ENCODE measurements around the gene MOB1A. TPM values are rescaled to one million over a fixed set of nuclear protein-coding genes. Genes with fewer than 3 reads are reported as not detected.
A peak's percentile ranks its signal among the peaks of the same experiment; 100 is the strongest.

The MOB1A gene
- polyA plus RNA-seq, 4 donors, result 41.3 to 75.5 (median 47.0) TPM

DNA sequence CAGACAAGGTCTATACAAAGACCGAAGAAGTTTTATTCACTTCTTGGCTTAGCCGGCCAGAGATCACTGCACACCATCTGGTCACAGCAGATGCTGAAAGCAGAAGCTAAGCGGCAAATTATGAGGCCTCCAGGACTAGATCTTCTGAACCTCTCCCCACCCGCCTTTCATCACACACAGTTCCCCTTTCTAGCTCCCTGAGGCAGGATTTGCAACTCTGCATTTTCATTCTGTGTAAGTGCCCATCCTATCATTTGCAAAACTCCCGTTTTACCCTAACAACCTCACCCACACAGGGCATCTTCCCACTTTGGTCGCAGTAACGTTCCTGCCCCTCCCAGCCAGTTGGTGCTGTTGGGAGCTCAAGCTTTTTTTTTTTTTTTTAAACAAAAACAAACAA is 3.1 kb upstream of the MOB1A start:
- Histone ChIP-seq H3K9me3 (ENCODE audit: control insufficient read depth in 2 of 2, insufficient read depth in 1 of 2, low read depth in 1 of 2, low read length in 1 of 2) (no peaks in the 10 kb centered on the region), H3K4me1 (ENCODE audit: control insufficient read depth in 3 of 3, insufficient read depth in 2 of 3, low read depth in 1 of 3, low read length in 2 of 3) (peaks cover 0 to 7% (median 0%) of the 10 kb centered on the region in 3 donors), H3K27ac (ENCODE audit: low read depth in 1 of 3, low read length in 2 of 3) (peak overlapping the region in 1 of 3 donors; percentile 65), H3K36me3 (ENCODE audit: control insufficient read depth in 3 of 3, insufficient read depth in 2 of 3, low read depth in 1 of 3, low read length in 3 of 3) (no peaks in the 10 kb centered on the region), H3K4me3 (ENCODE audit: low read depth in 1 of 3, low read length in 3 of 3) (no peak overlapping the region), H3K27me3 (ENCODE audit: control insufficient read depth in 3 of 3, insufficient read depth in 3 of 3, low read length in 3 of 3) (no peaks in the 10 kb centered on the region)
- peak in 1 of 2 donors; percentile 12 for DNase-seq
- WGBS, 3 donors, result 42 to 61% (median 42%) methylated on average over 7 of the region's 7 CpGs
- no peak for FAIRE-seq

DNA sequence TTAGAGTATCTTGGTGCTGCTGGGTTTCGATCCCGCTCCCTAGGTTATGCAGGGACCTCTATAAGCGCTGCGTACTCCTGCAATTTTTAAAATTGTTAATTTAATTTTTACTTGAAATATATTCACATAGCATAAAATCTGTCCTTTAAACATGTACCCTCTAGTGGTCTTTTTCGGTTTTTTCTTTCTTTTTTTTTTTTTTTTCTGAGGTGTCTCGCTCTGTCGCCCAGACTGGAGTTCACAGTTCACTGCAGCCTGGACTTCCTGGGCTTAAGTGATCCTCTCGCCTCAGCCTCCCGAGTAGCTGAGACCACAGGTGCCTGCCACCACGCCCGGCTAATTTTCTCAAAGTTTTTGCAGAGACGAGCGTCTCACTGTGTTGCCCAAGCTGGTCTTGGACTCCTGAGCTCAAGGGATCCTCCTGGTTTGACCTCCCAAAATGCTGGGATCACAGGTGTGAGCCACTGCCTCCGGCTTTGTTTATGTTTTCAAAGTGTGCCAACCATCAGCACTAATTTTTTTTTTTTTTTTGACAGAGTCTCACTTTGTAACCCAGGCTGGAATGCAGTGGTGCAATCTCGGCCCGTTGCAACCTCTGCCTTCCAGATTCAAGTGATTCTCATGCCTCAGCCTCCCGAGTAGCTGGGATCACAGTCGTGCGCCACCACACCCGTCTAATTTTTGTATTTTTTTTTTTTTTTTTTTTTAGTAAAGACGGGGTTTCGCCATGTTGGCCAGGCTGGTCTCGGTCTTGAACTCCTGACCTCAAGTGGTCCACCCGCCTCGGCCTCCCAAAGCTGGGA is 585 bp upstream of the MOB1A start:
- H3K27ac ChIP-seq (ENCODE audit: low read depth in 1 of 3, low read length in 2 of 3), result peak overlapping the region in 2 of 3 donors; percentile 92 to 97
- no peak for DNase-seq
- H3K27me3 ChIP-seq (ENCODE audit: control insufficient read depth in 3 of 3, insufficient read depth in 3 of 3, low read length in 3 of 3), result peaks cover 0 to 2% (median 0%) of the 10 kb centered on the region in 3 donors
- peaks cover 0 to 9% (median 0%) of the 10 kb centered on the region in 3 donors for H3K36me3 ChIP-seq (ENCODE audit: control insufficient read depth in 3 of 3, insufficient read depth in 2 of 3, low read depth in 1 of 3, low read length in 3 of 3)
- H3K9me3 ChIP-seq (ENCODE audit: control insufficient read depth in 2 of 2, insufficient read depth in 1 of 2, low read depth in 1 of 2, low read length in 1 of 2), result peaks cover 0 to 3% of the 10 kb centered on the region in 2 donors
- H3K4me1 ChIP-seq (ENCODE audit: control insufficient read depth in 3 of 3, insufficient read depth in 2 of 3, low read depth in 1 of 3, low read length in 2 of 3), result peaks cover 0 to 8% (median 0%) of the 10 kb centered on the region in 3 donors
- FAIRE-seq, result no peak
- 37 to 50% (median 41%) methylated on average over 22 to 25 of the region's 25 CpGs for WGBS, 3 donors
- peak overlapping the region; percentile 6 to 90 (median 55) for H3K4me3 ChIP-seq (ENCODE audit: low read depth in 1 of 3, low read length in 3 of 3)

- Histone ChIP-seq H3K4me3 (ENCODE audit: low read depth in 1 of 3, low read length in 3 of 3) (peak overlapping the region; percentile 55 to 90 (median 85)), H3K4me1 (ENCODE audit: control insufficient read depth in 3 of 3, insufficient read depth in 2 of 3, low read depth in 1 of 3, low read length in 2 of 3) (peaks cover 0 to 8% (median 0%) of the 10 kb centered on the region in 3 donors), H3K27me3 (ENCODE audit: control insufficient read depth in 3 of 3, insufficient read depth in 3 of 3, low read length in 3 of 3) (peaks cover 0 to 2% (median 0%) of the 10 kb centered on the region in 3 donors), H3K9me3 (ENCODE audit: control insufficient read depth in 2 of 2, insufficient read depth in 1 of 2, low read depth in 1 of 2, low read length in 1 of 2) (peaks cover 0 to 3% of the 10 kb centered on the region in 2 donors), H3K36me3 (ENCODE audit: control insufficient read depth in 3 of 3, insufficient read depth in 2 of 3, low read depth in 1 of 3, low read length in 3 of 3) (peaks cover 0 to 9% (median 0%) of the 10 kb centered on the region in 3 donors), H3K27ac (ENCODE audit: low read depth in 1 of 3, low read length in 2 of 3) (peak overlapping the region in 2 of 3 donors; percentile 92 to 97)
- FAIRE-seq (no peak), DNase-seq (no peak)
These were observed 983 bp downstream of the MOB1A start for GRCh38 chr2:74177696-74178095.

- no peak overlapping the region for H3K4me3 ChIP-seq (ENCODE audit: low read depth in 1 of 3, low read length in 3 of 3)
- FAIRE-seq, result no peak
- peaks cover 0 to 2% (median 0%) of the 10 kb centered on the region in 3 donors for H3K27me3 ChIP-seq (ENCODE audit: control insufficient read depth in 3 of 3, insufficient read depth in 3 of 3, low read length in 3 of 3)
- peaks cover 0 to 8% (median 0%) of the 10 kb centered on the region in 3 donors for H3K4me1 ChIP-seq (ENCODE audit: control insufficient read depth in 3 of 3, insufficient read depth in 2 of 3, low read depth in 1 of 3, low read length in 2 of 3)
- peaks cover 0 to 3% of the 10 kb centered on the region in 2 donors for H3K9me3 ChIP-seq (ENCODE audit: control insufficient read depth in 2 of 2, insufficient read depth in 1 of 2, low read depth in 1 of 2, low read length in 1 of 2)
- WGBS, 3 donors, result 71 to 93% (median 84%) methylated on average over 1 of the region's 1 CpG
- H3K36me3 ChIP-seq (ENCODE audit: control insufficient read depth in 3 of 3, insufficient read depth in 2 of 3, low read depth in 1 of 3, low read length in 3 of 3), result peaks cover 0 to 25% (median 2%) of the 10 kb centered on the region in 3 donors
- DNase-seq, result peak in 1 of 2 donors; percentile 13
- no peak overlapping the region for H3K27ac ChIP-seq (ENCODE audit: low read depth in 1 of 3, low read length in 2 of 3)
These were observed 3.8 kb downstream of the MOB1A start for GRCh38 chr2:74174909-74175308.

DNA sequence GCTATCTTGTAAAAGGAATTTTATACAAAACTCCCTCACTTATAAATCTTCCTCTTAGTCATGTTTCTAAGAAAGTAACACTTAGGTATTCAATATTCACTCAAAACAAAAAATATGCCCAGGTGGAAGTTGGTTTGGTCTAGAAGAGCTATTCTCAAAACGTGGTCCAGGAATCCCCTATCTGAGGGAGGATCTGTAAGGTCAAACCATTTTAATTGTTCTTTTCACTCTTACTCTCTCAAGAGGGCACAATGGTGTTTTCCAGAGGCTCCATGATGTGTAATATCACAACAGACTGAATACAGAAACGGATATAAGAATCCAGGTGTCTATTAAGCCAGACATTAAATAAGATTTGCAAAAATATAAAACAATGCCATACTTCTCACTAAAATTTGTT is 9.9 kb downstream of the MOB1A start:
- DNase-seq (no peak), FAIRE-seq (no peak)
- Histone ChIP-seq H3K4me3 (ENCODE audit: low read depth in 1 of 3, low read length in 3 of 3) (no peak overlapping the region), H3K27ac (ENCODE audit: low read depth in 1 of 3, low read length in 2 of 3) (no peak overlapping the region), H3K9me3 (ENCODE audit: control insufficient read depth in 2 of 2, insufficient read depth in 1 of 2, low read depth in 1 of 2, low read length in 1 of 2) (no peaks in the 10 kb centered on the region), H3K4me1 (ENCODE audit: control insufficient read depth in 3 of 3, insufficient read depth in 2 of 3, low read depth in 1 of 3, low read length in 2 of 3) (no peaks in the 10 kb centered on the region), H3K27me3 (ENCODE audit: control insufficient read depth in 3 of 3, insufficient read depth in 3 of 3, low read length in 3 of 3) (no peaks in the 10 kb centered on the region), H3K36me3 (ENCODE audit: control insufficient read depth in 3 of 3, insufficient read depth in 2 of 3, low read depth in 1 of 3, low read length in 3 of 3) (peaks cover 16 to 49% (median 17%) of the 10 kb centered on the region in 3 donors)
- 65 to 69% (median 68%) methylated on average over 2 of the region's 2 CpGs for WGBS, 3 donors

DNA sequence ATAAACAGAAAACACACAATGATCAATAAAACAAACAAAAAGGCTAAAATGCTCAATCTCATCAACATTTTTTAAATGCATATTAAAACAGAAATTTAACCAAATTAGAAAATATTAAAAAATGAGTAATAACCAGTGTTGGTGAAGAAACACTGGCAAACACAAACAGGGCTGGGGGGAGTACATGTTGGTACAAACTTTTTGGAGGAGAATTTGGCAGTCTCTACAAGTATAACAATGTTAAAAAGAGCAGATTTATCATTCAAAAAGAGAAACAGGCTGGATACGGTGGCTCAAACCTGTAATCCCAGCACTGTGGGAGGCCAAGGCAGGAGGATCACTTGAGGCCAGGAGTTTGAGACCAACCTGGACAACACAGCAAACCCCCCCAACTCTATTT is 13.9 kb downstream of the MOB1A start:
- 100% methylated on average over 1 of the region's 1 CpG for WGBS, 3 donors
- no peak overlapping the region for H3K4me3 ChIP-seq (ENCODE audit: low read depth in 1 of 3, low read length in 3 of 3)
- FAIRE-seq, result no peak

GRCh38 chr2:74162951-74163350 is 15.7 kb downstream of the MOB1A start:
- WGBS, 3 donors, result 92 to 98% (median 96%) methylated on average over 6 of the region's 6 CpGs
- no peaks in the 10 kb centered on the region for H3K27me3 ChIP-seq (ENCODE audit: control insufficient read depth in 3 of 3, insufficient read depth in 3 of 3, low read length in 3 of 3)
- H3K36me3 ChIP-seq (ENCODE audit: control insufficient read depth in 3 of 3, insufficient read depth in 2 of 3, low read depth in 1 of 3, low read length in 3 of 3), result peaks cover 18 to 61% (median 21%) of the 10 kb centered on the region in 3 donors
- H3K4me3 ChIP-seq (ENCODE audit: low read depth in 1 of 3, low read length in 3 of 3), result no peak overlapping the region
- DNase-seq, result no peak
- FAIRE-seq, result no peak
- no peak overlapping the region for H3K27ac ChIP-seq (ENCODE audit: low read depth in 1 of 3, low read length in 2 of 3)
- no peaks in the 10 kb centered on the region for H3K4me1 ChIP-seq (ENCODE audit: control insufficient read depth in 3 of 3, insufficient read depth in 2 of 3, low read depth in 1 of 3, low read length in 2 of 3)
- no peaks in the 10 kb centered on the region for H3K9me3 ChIP-seq (ENCODE audit: control insufficient read depth in 2 of 2, insufficient read depth in 1 of 2, low read depth in 1 of 2, low read length in 1 of 2)

More for the DNA sequence above, 13.9 kb downstream of the MOB1A start:
- Histone ChIP-seq H3K4me1 (ENCODE audit: control insufficient read depth in 3 of 3, insufficient read depth in 2 of 3, low read depth in 1 of 3, low read length in 2 of 3) (no peaks in the 10 kb centered on the region), H3K27ac (ENCODE audit: low read depth in 1 of 3, low read length in 2 of 3) (no peak overlapping the region), H3K36me3 (ENCODE audit: control insufficient read depth in 3 of 3, insufficient read depth in 2 of 3, low read depth in 1 of 3, low read length in 3 of 3) (peaks cover 20 to 61% (median 24%) of the 10 kb centered on the region in 3 donors), H3K27me3 (ENCODE audit: control insufficient read depth in 3 of 3, insufficient read depth in 3 of 3, low read length in 3 of 3) (no peaks in the 10 kb centered on the region), H3K9me3 (ENCODE audit: control insufficient read depth in 2 of 2, insufficient read depth in 1 of 2, low read depth in 1 of 2, low read length in 1 of 2) (no peaks in the 10 kb centered on the region)
- no peak for DNase-seq

- Histone ChIP-seq H3K4me1 (ENCODE audit: control insufficient read depth in 3 of 3, insufficient read depth in 2 of 3, low read depth in 1 of 3, low read length in 2 of 3) (no peaks in the 10 kb centered on the region), H3K36me3 (ENCODE audit: control insufficient read depth in 3 of 3, insufficient read depth in 2 of 3, low read depth in 1 of 3, low read length in 3 of 3) (peaks cover 4 to 40% (median 13%) of the 10 kb centered on the region in 3 donors), H3K4me3 (ENCODE audit: low read depth in 1 of 3, low read length in 3 of 3) (no peak overlapping the region), H3K9me3 (ENCODE audit: control insufficient read depth in 2 of 2, insufficient read depth in 1 of 2, low read depth in 1 of 2, low read length in 1 of 2) (no peaks in the 10 kb centered on the region), H3K27me3 (ENCODE audit: control insufficient read depth in 3 of 3, insufficient read depth in 3 of 3, low read length in 3 of 3) (no peaks in the 10 kb centered on the region), H3K27ac (ENCODE audit: low read depth in 1 of 3, low read length in 2 of 3) (no peak overlapping the region)
- 85 to 90% (median 89%) methylated on average over 3 of the region's 3 CpGs for WGBS, 3 donors
- DNase-seq (no peak), FAIRE-seq (peak; percentile 67)
These were observed 22.8 kb downstream of the MOB1A start for GRCh38 chr2:74155830-74156229.
